HG03108 (cell line): Measurements from ENCODE around the gene TTC39C.

Source experiments
- ATAC-seq: cut with Tn5 transposase; IDR thresholded peaks from one replicate; pipeline ENCODE4 v1.9.1; 2021; ENCODE audit warnings: moderate library complexity; ENCODE audit not compliant: unreplicated experiment

Gene TTC39C

GRCh38 chr18:24014062-24014985 is at the start of gene TTC39C:
TSS of gene TTC39C (plus strand) at chr18:24014754. CDS start at chr18:24014872, 118 bp downstream.
- peak; percentile 28 for ATAC-seq

- no peak for ATAC-seq
Observed at GRCh38 chr18:23966909-23967308, 47.6 kb upstream of the TTC39C start.

- ATAC-seq, result peak; percentile 66
Observed at GRCh38 chr18:23967321-23968089, 47.0 kb upstream of the TTC39C start.

GRCh38 chr18:23968638-23969604 is 45.6 kb upstream of the TTC39C start:
- no peak for ATAC-seq

GRCh38 chr18:23969664-23970063 is 44.9 kb upstream of the TTC39C start:
- no peak for ATAC-seq

GRCh38 chr18:23970161-23971096 is 44.1 kb upstream of the TTC39C start:
- no peak for ATAC-seq

GRCh38 chr18:23971097-23971440 is 43.5 kb upstream of the TTC39C start:
- no peak for ATAC-seq

GRCh38 chr18:23971666-23972230 is 42.8 kb upstream of the TTC39C start:
- no peak for ATAC-seq

GRCh38 chr18:23972453-23972852 is 42.1 kb upstream of the TTC39C start:
- peak; percentile 57 for ATAC-seq

GRCh38 chr18:23977103-23977502 is 37.5 kb upstream of the TTC39C start:
- ATAC-seq, result no peak

GRCh38 chr18:23977719-23978483 is 36.7 kb upstream of the TTC39C start:
- ATAC-seq, result no peak

GRCh38 chr18:23981369-23981980 is 33.1 kb upstream of the TTC39C start:
- ATAC-seq, result peak; percentile 97

GRCh38 chr18:23982155-23983079 is 32.1 kb upstream of the TTC39C start:
- no peak for ATAC-seq

GRCh38 chr18:23983112-23983511 is 31.4 kb upstream of the TTC39C start:
- ATAC-seq, result no peak

GRCh38 chr18:23986600-23987359 is 27.8 kb upstream of the TTC39C start:
- ATAC-seq, result no peak
